Stimulated activated CD8-positive, alpha-beta memory T cell treated with anti-CD3 and anti-CD28 coated beads, Interleukin-15, amount 100 ng/mL, for 24 hours (primary cell): ENCODE measurements around the gene SP4.
"Not testable (repeated sequence)": the region's sequence is repeated elsewhere in the genome, so short reads cannot be mapped to it uniquely, and the experiment has no call there.

Source experiments
- DNase-seq: peaks from one replicate; pipeline ENCODE4 v3.0.0-alpha.2; 2020; ENCODE audit warnings: low read depth

SP4 gene

DNA sequence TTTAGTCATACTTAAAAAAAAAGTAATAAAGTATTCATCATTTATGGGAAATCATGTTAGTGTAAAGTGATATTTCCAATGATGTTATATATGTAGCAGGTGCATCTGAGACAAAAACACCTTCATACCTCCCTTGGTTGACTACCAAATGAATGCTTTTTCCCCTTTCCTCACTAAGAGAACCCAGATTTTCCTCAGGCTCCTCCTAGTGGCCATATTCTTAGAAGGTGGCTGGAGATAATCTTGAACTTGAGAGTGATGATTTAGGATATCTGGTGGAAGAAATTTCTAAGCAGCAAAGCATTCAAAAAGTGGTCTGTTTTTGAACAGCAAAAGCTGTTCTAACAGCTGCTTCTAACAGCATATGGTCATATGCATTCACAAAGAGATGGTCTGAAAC, 98.1 kb downstream of the SP4 start:
- DNase-seq, result no peak

DNA sequence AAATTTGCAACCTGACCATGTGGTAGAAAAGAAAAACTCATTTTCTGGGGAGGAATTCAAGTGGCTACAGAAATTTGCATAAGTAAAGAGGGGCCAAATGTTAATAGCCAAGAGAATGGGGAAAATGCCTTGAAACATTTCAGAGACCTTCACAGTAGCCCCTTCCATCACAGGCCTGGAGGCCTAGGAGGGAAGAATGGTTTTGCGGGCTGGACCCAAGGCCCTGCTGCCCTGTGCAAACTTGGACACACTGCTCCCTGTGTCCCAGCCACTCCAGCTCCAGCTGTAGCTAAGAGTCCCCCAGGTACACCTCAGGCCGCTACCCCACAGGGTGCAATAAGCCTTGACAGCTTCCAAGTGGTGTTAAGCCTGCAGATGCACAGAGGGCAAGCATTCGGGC, 98.6 kb downstream of the SP4 start:
- DNase-seq, result no peak

DNA sequence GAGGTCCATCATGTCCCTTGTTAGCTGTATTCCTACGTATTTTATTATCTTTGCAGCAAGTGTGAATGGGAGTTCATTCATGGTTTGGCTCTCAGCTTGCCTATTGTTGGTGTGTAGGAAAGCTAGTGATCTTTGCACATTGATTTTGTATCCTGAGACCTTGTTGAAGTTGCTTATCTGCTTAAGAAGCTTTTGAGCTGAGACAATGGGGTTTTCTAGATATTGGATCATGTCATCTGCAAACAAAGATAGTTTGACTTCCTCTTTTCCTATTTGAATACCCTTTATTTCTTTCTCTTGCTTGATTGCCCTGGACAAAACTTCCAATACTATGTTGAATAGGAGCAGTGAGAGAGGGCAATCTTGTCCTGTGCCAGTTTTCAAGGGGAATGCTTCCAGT, 104.6 kb downstream of the SP4 start:
- DNase-seq, result not testable (repeated sequence)

DNA sequence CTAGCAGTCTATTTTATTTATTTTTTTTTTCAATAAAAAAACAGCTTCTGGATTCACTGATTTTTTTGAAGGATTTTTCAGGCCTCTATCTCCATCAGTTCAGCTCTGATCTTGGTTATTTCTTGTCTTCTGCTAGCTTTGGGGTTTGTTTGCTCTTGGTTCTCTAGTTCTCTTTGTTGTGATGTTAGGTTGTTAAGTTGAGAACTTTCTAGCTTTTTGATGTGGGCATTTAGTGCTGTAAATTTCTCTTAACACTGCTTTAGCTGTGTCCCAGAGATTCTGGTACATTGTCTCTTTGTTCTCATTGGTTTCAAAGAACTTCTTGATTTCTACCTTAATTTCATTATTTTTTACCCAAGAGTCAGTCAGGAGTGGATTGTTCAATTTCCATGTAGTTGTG, 105.8 kb downstream of the SP4 start:
- not testable (repeated sequence) for DNase-seq

DNA sequence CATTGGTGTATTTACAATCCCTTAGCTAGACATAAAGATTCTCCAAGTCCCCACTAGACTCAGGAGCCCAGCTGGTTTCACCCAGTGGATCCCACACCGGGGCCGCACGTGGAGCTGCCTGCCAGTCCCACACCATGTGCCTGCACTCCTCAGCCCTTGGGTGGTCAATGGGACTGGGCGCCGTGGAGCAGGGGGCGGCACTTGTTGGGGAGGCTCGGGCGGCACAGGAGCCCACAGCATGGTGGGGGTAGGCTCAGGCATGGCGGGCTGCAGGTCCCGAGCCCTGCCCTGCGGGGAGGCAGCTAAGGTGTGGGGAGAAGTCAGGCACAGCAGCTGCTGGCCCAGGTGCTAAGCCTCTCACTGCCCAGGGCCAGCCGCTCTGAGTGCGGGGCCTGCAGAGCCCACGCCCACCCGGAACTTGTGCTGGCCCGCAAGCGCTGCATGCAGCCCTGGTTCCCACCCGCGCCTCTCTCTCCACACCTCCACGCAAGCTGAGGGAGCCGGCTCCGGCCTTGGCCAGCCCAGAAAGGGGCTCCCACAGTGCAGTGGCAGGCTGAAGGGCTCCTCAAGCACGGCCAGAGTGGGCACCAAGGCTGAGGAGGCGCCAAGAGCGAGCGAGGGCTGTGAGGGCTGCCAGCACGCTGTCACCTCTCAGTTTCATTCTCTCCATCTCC, 108.7 kb downstream of the SP4 start:
- DNase-seq, result not testable (repeated sequence)

DNA sequence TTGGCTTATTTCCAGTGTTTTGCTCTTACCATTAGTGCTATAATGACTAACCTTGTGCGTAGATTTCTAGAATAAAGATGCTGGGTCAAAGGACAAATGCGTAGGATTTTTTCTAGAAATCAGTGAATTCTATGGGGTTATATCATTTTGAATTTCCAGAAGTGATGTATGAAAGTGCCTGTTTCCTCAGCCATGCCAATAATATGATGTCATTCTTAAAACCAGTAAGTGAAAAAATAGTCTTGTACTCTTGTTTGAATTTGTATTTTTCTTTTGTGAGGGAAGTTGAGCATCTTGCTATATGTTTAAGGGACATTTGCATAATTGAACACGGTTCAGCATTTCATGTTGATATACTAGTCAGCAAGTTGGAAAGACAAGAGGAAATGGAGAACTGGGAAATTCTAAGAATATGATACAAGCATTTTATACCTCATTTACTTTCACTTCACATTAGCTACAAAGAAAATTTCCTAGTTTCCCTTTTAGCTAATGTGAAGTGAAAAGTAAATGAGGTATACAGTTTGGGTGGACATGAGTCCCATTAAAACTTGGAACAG, 111.1 kb downstream of the SP4 start:
- no peak for DNase-seq

DNA sequence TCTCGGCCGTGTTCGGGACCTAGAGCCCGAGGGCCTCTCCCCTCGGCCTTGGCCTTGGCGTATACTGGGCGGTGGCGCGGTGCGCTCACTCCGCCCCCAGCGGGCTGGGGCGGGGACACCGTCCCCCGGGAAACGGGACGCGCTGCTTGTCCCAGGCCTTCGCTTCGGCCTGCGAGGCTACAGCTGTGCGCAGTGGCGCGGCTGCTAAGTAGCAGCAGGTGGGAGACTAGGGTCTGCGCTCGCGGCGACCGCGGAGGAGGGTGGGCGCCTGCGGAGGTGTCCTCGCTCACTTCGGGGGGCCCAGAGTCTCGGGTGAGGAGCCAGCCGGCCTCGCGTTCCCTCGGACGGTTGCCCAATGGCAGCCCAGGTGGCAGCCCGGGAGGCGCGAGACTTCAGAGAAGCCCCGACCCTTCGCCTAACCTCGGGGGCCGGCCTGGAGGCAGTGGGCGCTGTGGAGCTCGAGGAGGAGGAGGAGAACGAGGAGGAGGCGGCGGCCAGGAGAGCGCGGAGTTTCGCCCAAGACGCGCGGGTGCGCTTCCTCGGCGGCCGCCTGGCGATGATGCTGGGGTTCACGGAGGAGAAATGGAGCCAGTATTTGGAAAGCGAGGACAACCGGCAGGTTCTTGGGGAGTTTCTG, 115.1 kb downstream of the SP4 start, which contains the start of gene DNAH11:
DNAH11 (plus strand) TSS at position 149 of the 637 bp plus-strand sequence; CDS start at position 356, 207 bp downstream.
- no peak for DNase-seq

DNA sequence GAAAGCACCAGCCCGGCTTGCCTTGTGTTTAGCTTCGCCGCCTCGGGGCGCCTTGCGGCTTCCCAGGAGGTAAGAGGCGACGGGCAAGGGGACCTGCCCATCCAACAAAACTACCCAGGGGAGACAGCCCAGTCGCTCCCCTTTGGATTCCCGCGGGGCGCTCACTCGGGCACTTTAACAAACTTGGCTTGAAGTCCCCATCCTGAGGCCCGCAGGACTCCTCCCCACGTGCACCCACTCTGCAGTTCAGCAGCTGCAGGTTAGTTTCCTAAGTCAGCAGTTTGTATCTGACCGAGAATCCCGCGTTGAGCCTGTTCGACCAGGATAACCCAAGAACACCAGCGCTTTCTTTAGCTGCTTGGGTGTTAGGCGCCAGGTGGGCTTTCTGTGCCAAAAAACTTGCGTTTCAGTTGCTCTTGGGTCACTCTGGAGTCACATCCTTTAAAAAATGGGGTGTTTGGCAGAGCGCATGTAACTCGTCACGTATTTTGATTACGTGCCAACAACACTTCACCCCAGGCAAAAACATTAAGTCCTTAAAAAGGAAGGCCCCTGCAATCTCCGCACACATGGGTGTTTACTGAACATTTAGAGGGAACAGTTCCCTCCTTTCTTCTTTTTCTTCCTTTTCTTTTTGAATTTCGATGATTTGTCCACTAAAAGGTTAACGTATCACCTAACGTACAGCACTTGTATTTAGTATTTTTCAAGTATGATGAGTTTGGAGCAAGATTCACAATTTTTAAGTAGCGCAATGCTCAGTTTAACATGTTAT, 115.8 kb downstream of the SP4 start:
- no peak for DNase-seq

DNA sequence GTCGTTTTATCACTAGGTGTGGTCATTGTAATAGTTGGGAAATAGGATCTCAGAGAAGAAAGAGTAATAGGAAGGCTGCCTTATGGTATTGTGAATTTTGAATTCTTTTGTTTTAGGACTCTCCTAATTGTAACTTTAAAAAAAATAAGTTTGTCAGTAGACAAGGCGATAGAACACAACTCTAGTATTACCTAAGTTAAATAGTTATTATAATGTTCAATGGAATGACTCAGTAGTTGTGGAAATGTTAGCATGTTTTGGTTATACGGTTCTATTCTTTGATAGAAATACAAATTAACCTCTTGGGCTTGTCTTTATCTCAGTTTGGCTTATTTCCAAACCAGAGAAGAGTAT, 116.4 kb downstream of the SP4 start:
- no peak for DNase-seq

DNA sequence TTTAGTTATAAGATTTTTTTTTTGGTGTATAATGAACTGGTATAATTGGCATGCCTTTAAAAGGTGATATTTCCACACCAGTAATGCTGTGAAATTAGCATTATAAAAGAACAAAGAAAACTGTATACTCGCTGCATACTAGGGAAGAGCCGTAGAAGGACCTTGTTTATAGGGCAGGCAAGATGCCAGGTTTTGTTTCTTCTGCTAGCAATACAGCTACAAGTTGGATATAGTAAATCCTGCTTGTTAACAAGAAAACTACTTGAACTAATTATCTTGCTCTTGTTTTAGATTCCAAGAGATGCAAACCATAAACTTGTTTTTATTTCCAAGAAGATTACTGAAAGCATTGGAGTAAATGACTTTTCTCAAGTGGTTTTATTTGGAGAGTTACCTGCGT, 116.8 kb downstream of the SP4 start:
- DNase-seq, result no peak

DNA sequence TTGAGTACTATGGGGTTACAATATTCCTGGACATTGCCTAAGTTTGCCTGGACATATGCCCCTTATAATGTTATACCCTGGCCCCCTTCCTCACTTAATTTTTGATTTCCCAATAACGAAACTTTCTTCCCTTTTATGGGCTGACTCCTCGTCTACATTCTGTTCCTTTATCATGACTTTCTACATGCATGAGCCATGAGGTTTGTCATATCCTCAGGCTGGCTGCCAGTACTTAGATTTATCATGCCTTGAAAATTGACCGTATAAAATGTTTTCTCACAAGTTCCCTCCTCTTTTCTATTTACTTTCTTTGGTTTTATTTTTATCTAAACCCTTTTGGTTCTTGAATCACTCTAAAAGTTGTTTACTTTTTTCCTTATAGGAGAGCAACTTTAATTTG, 119.6 kb downstream of the SP4 start:
- DNase-seq, result no peak

DNA sequence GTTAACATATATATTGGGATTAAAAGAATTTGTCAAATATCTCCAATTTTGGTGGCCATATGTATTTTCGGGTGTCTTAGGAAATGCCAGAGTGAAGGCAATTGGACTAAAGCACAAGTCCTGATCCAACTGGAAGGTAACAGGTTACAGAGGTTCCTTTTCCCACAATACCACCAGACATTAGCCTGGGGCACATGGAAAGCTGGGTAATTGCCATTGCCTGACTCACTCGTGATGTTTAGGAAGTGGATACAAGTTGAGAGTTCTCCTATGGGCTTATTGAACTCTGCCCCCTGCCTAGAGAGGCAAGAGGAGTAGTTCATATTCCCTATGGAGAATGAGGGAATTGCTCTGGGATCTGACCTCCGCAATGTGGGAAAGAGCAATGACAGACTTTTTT, 120.6 kb downstream of the SP4 start:
- no peak for DNase-seq

DNA sequence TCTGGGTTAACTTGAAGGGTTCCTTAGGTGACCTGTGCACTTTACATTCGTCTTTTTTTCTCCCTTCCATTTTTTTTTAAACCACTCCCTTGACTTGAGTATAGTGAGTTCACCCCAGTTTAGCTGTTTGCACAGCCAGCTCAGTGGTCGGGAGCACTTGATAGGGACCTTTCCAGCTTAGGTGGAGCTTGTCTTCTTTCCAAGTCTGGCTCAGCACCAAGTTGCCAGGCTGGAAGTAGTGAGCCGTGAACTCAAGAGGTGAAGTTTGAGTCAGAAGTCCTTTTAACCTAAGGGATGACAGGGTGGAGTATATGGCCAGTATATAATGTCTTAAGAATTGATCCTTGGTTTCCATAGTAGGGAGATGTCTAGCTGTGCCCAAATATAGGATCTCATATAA, 122.2 kb downstream of the SP4 start:
- DNase-seq, result no peak

DNA sequence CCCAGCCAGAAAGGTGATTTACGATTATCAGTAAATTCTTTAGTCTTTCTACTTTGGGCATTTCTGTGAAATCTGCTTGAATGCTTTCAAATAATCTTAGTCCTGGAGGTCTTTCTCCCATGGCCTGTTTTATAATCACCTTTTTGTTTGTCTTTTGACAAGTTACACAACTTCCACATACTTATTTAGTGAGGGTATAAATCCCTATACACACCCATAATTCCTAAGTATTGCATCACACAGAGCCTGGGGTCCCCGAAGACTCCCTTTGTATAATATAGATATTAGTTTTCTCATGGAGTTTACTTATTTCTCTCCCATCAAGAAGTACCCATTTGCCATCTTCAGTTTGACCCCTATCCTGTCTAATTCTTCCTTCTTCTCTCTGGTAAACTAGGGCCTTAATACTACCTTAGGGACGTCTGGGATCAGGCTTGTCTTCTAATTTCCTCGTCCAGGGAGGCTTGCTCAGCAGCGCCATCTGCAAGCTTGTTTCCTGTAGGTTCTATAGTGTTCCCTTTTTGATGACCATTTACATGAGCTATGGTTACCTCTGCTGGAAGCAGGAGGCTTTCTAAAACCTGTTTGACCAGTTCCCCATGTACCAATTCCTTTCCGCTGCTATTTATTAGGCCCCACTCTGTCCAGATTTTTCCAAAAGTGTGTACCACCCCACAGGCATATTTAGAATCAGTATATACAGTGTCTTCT, 123.1 kb downstream of the SP4 start:
- no peak for DNase-seq

DNA sequence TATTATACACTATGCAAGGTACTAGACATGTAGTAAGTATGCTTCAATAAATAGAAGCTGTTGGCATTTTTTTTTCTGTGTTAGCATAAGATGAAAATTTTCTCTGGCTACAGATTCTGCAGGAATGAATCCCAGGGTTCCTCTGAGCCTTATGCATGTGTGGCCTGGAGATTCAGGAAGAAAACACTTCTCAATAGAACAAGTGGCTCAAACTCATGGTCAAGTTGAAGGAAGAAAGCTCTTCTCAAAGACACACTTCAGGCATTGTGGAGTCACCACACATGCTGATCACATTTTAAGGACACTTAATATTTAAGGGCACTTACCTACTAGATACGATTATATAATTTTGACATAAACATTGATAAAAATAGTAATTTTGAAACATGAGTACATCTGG, 134.5 kb downstream of the SP4 start:
- no peak for DNase-seq
